Measurements from ENCODE around the gene TMC1.

DNA sequence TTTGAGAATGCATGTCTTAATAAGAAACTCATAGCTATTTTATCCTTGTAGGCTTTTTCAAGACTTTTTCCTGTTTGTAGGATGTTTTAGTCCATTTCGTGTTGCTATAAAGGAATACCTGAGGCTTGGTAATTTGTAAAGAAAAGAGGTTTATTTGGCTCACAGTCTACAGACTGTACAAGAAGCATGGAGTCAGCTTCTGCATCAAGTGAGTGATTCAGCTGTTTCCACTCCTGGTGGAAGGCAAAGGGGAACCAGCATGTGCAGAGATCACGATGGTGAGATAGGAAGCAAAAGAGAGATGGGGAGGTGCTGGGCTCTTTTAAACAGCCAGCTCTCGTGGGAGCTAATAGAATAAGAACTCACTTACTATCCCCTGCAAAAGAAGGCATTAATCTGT lies 254.2 kb downstream of the TMC1 start:
- no peak for TF ChIP-seq POLR2A (IDR thresholded peaks at IDR 0.05)
- TF ChIP-seq, protein P1, sequence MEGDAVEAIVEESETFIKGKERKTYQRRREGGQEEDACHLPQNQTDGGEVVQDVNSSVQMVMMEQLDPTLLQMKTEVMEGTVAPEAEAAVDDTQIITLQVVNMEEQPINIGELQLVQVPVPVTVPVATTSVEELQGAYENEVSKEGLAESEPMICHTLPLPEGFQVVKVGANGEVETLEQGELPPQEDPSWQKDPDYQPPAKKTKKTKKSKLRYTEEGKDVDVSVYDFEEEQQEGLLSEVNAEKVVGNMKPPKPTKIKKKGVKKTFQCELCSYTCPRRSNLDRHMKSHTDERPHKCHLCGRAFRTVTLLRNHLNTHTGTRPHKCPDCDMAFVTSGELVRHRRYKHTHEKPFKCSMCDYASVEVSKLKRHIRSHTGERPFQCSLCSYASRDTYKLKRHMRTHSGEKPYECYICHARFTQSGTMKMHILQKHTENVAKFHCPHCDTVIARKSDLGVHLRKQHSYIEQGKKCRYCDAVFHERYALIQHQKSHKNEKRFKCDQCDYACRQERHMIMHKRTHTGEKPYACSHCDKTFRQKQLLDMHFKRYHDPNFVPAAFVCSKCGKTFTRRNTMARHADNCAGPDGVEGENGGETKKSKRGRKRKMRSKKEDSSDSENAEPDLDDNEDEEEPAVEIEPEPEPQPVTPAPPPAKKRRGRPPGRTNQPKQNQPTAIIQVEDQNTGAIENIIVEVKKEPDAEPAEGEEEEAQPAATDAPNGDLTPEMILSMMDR (IDR thresholded peaks at IDR 0.05): no peak

Measured in tibial nerve (tissue), 3 donors.